Globus pallidus (tissue), 1 donor: ENCODE data around the gene ZNF608.

Source experiments
- DNase-seq: peaks from one replicate; pipeline ENCODE4 v3.0.0-alpha.2; 2015; ENCODE audit warnings: low spot score

ZNF608 gene

GRCh38 chr5:124736805-124737188 lies 9.6 kb downstream of the ZNF608 start:
- no peak for DNase-seq

GRCh38 chr5:124736082-124736804 lies 10.2 kb downstream of the ZNF608 start:
- no peak for DNase-seq

- no peak for DNase-seq
These were observed 11.1 kb downstream of the ZNF608 start for GRCh38 chr5:124735169-124735858.

GRCh38 chr5:124734574-124735168 lies 11.8 kb downstream of the ZNF608 start:
- DNase-seq = no peak

GRCh38 chr5:124733329-124733650 lies 13.1 kb downstream of the ZNF608 start:
- DNase-seq = no peak

- DNase-seq = no peak
These were observed 13.8 kb downstream of the ZNF608 start for GRCh38 chr5:124732428-124733328.

- DNase-seq = no peak
These were observed 16.1 kb downstream of the ZNF608 start for GRCh38 chr5:124730381-124730780.

GRCh38 chr5:124729720-124730359 lies 16.6 kb downstream of the ZNF608 start:
- no peak for DNase-seq

- DNase-seq = no peak
These were observed 17.5 kb downstream of the ZNF608 start for GRCh38 chr5:124728968-124729332.

- DNase-seq = no peak
These were observed 18.0 kb downstream of the ZNF608 start for GRCh38 chr5:124728331-124728967.

GRCh38 chr5:124726631-124727362 lies 19.6 kb downstream of the ZNF608 start:
- DNase-seq = no peak

GRCh38 chr5:124725622-124726258 lies 20.7 kb downstream of the ZNF608 start:
- no peak for DNase-seq

GRCh38 chr5:124725040-124725434 lies 21.4 kb downstream of the ZNF608 start:
- no peak for DNase-seq

GRCh38 chr5:124724357-124725039 lies 21.9 kb downstream of the ZNF608 start:
- DNase-seq = no peak

GRCh38 chr5:124721229-124721735 lies 25.2 kb downstream of the ZNF608 start:
- DNase-seq = no peak

GRCh38 chr5:124720593-124720992 lies 25.8 kb downstream of the ZNF608 start:
- no peak for DNase-seq

- DNase-seq = no peak
These were observed 27.1 kb downstream of the ZNF608 start for GRCh38 chr5:124719113-124719967.

- peak; percentile 90 for DNase-seq
These were observed 28.1 kb downstream of the ZNF608 start for GRCh38 chr5:124718380-124718789.
